HCT116 (cell line): ENCODE measurements around the gene MXRA8. TPM values are rescaled to one million over a fixed set of nuclear protein-coding genes. Genes with fewer than 3 reads are reported as not detected.

Source experiments
- ATAC-seq: fragments of 200-7000 bp; cut with Tn5 transposase; 2 replicates; pipeline ENCODE4 v1.9.1; 2020; ENCODE audit warnings: mild to moderate bottlenecking, moderate library complexity
- BruUV-seq: library from RNA; stranded (reverse); fragments of 400-500 nt; replicated peaks from 2 replicates; lab custom pipeline; 2021; lab: Mats Ljungman, UMichigan
- CTCF ChIA-PET: fragments of 300-600 bp; sonication (Branson Sonifier 250); formaldehyde crosslinking; loops from one replicate; lab custom pipeline; 2021; ENCODE audit warnings: antibody characterized with exemption; lab: Charles Lee
- POLR2A ChIA-PET: fragments of 300-600, 350-600 bp; sonication (Branson Sonifier 250); formaldehyde crosslinking; loops from one replicate; lab custom pipeline; 2021; ENCODE audit warnings: antibody characterized with exemption; lab: Charles Lee
- RAD21 ChIA-PET, 2 experiments: fragments of 300-600 bp; sonication (Branson Sonifier 250); formaldehyde crosslinking; loops; one replicate each; lab custom pipeline; 2023; ENCODE audit warnings: low total read pairs in 2 of 2; ENCODE audit not compliant: uncharacterized antibody in 2 of 2, unreplicated experiment in 2 of 2, low non-redundant PET in 1 of 2; lab: Charles Lee
- DNase-seq: peaks from one replicate; pipeline ENCODE4 v3.0.0-alpha.2; 2010; ENCODE audit warnings: low read depth, low spot score
- H2AFZ ChIP-seq: fragments of 200-600 bp; shearing (Covaris generic), sonication (generic); 2 replicates; pipeline ENCODE4 v1.6.1; 2017; ENCODE audit warnings: low read depth, mixed run types, mixed read lengths, antibody characterized with exemption, low read length; ENCODE audit not compliant: poor library complexity, severe bottlenecking
- H3K27ac ChIP-seq: 2 replicates; pipeline ENCODE4 v1.5.1; 2012; ENCODE audit warnings: low read depth, low read length
- H3K27me3 ChIP-seq: fragments of 200-600 bp; sonication (generic); 2 replicates; pipeline ENCODE4 v1.6.1; 2016; ENCODE audit warnings: mixed run types, low read length, mixed read lengths; ENCODE audit not compliant: insufficient read depth
- H3K36me3 ChIP-seq, 2 experiments: fragments of 200-500 bp in 1 of 2; fragments of 200-600 bp in 1 of 2; sonication (Bioruptor generic) in 1 of 2; sonication (generic) in 1 of 2; 2 replicates each; pipeline versions ENCODE4 v1.5.1 to v1.6.1; 2014 to 2016; ENCODE audit warnings: low read length in 2 of 2, inconsistent platforms in 1 of 2, mixed read lengths in 1 of 2, mixed run types in 1 of 2; ENCODE audit not compliant: insufficient read depth in 2 of 2, control insufficient read depth in 1 of 2
- H3K4me1 ChIP-seq, 2 experiments: fragments of 200-600 bp in 1 of 2; sonication (generic) in 1 of 2; 2 replicates each; pipeline versions ENCODE4 v1.5.1 to v1.6.1; 2012 to 2017; ENCODE audit warnings: low read length in 2 of 2, inconsistent platforms in 1 of 2, mild to moderate bottlenecking in 1 of 2, mixed read lengths in 1 of 2, mixed run types in 1 of 2, moderate library complexity in 1 of 2; ENCODE audit not compliant: insufficient read depth in 2 of 2, control insufficient read depth in 1 of 2
- H3K4me2 ChIP-seq: fragments of 200-600 bp; sonication (generic); 2 replicates; pipeline ENCODE4 v1.6.1; 2017; ENCODE audit warnings: mixed run types, low read length, mixed read lengths
- H3K4me3 ChIP-seq, 2 experiments: fragments of 200-600 bp in 1 of 2; sonication (generic) in 1 of 2; replicated peaks in 1 of 2; 2 replicates each; pipeline ENCODE4 v1.5.1; 2011 to 2016; ENCODE audit warnings: low read length in 2 of 2, control low read depth in 1 of 2, low read depth in 1 of 2, mild to moderate bottlenecking in 1 of 2, mixed read lengths in 1 of 2, mixed run types in 1 of 2
- H3K79me2 ChIP-seq: fragments of 200-600 bp; sonication (generic); 2 replicates; pipeline ENCODE4 v1.6.1; 2017; ENCODE audit warnings: mild to moderate bottlenecking, mixed run types, low read length, moderate library complexity, mixed read lengths; ENCODE audit not compliant: insufficient read depth
- H3K9ac ChIP-seq: fragments of 200-600 bp; sonication (generic); 2 replicates; pipeline ENCODE4 v1.6.1; 2016; ENCODE audit warnings: low read length, mixed read lengths
- H3K9me2 ChIP-seq: fragments of 200-600 bp; sonication (generic), shearing (Covaris generic); 2 replicates; pipeline ENCODE4 v1.6.1; 2017; ENCODE audit warnings: mixed run types, mild to moderate bottlenecking, moderate library complexity; ENCODE audit not compliant: insufficient read depth
- H3K9me3 ChIP-seq, 2 experiments: fragments of 200-500 bp in 1 of 2; fragments of 200-600 bp in 1 of 2; sonication (Bioruptor generic) in 1 of 2; sonication (generic) in 1 of 2; 2 replicates each; pipeline ENCODE4 v1.6.1; 2014 to 2017; ENCODE audit warnings: low read length in 2 of 2, mixed read lengths in 2 of 2, inconsistent platforms in 1 of 2, low read depth in 1 of 2, mild to moderate bottlenecking in 1 of 2, mixed run types in 1 of 2, moderate library complexity in 1 of 2; ENCODE audit not compliant: control insufficient read depth in 1 of 2, insufficient read depth in 1 of 2
- H4K20me1 ChIP-seq: fragments of 200-600 bp; sonication (generic), shearing (Covaris generic); 2 replicates; pipeline ENCODE4 v1.6.1; 2017; ENCODE audit warnings: mixed run types, mild to moderate bottlenecking, moderate library complexity; ENCODE audit not compliant: insufficient read depth
- ATF3 ChIP-seq: IDR thresholded peaks from 2 replicates; pipeline ENCODE4 v1.6.1; 2012
- CBX3 ChIP-seq: IDR thresholded peaks from 2 replicates; pipeline ENCODE4 v1.6.1; 2012; ENCODE audit warnings: low read depth
- CEBPB ChIP-seq: IDR thresholded peaks from 2 replicates; pipeline ENCODE4 v1.6.1; 2012; ENCODE audit warnings: low read depth
- EGR1 ChIP-seq: IDR thresholded peaks from 2 replicates; pipeline ENCODE4 v1.6.1; 2012; ENCODE audit warnings: low read depth
- ELF1 ChIP-seq: IDR thresholded peaks from 2 replicates; pipeline ENCODE4 v1.6.1; 2012; ENCODE audit warnings: low read depth, borderline replicate concordance
- EZH2 ChIP-seq: fragments of 200-600 bp; sonication (generic); IDR thresholded peaks from 2 replicates; pipeline ENCODE4 v1.6.1; 2017; ENCODE audit warnings: antibody characterized with exemption, mixed run types
- FOSL1 ChIP-seq: IDR thresholded peaks from 2 replicates; pipeline ENCODE4 v1.6.1; 2012; ENCODE audit warnings: low read depth
- JUND ChIP-seq: IDR thresholded peaks from 2 replicates; pipeline ENCODE4 v1.6.1; 2012
- POLR2A ChIP-seq: IDR thresholded peaks from 2 replicates; pipeline ENCODE4 v1.7.0; 2011; ENCODE audit warnings: borderline replicate concordance; ENCODE audit not compliant: insufficient read depth, insufficient read length; ENCODE audit errors: extremely low read depth
- POLR2AphosphoS5 ChIP-seq: IDR thresholded peaks from 2 replicates; pipeline ENCODE4 v1.6.1; 2011; ENCODE audit warnings: mild to moderate bottlenecking, low read depth, low read length, moderate library complexity
- RAD21 ChIP-seq: IDR thresholded peaks from 2 replicates; pipeline ENCODE4 v1.6.1; 2012; ENCODE audit warnings: low read depth, mild to moderate bottlenecking
- SP1 ChIP-seq: IDR thresholded peaks from 2 replicates; pipeline ENCODE4 v1.6.1; 2012; ENCODE audit warnings: low read depth
- SRF ChIP-seq: IDR thresholded peaks from 2 replicates; pipeline ENCODE4 v1.6.1; 2012; ENCODE audit warnings: low read depth
- TCF7L2 ChIP-seq: IDR thresholded peaks from 2 replicates; pipeline ENCODE4 v1.7.0; 2011; ENCODE audit warnings: borderline replicate concordance, inconsistent platforms; ENCODE audit not compliant: insufficient read depth, insufficient read length; ENCODE audit errors: extremely low read depth
- ZBTB33 ChIP-seq: IDR thresholded peaks from 2 replicates; pipeline ENCODE4 v1.6.1; 2011; ENCODE audit warnings: mild to moderate bottlenecking, low read length, moderate library complexity; ENCODE audit not compliant: insufficient replicate concordance; ENCODE audit errors: extremely low read depth
- ZFX ChIP-seq: fragments of 450-650 bp; IDR thresholded peaks from 2 replicates; pipeline ENCODE4 v1.6.1; 2017
- ZNF274 ChIP-seq: fragments of 200-500 bp; sonication (Bioruptor generic); IDR thresholded peaks from 2 replicates; pipeline ENCODE4 v1.6.1; 2014; ENCODE audit warnings: mild to moderate bottlenecking, low read depth, low read length, inconsistent platforms
- intact Hi-C: fragments of 100-400 bp; cut with micrococcal nuclease; formaldehyde crosslinking; loops from 2 replicates; pipeline ENCODE4 v1.10.0; 2022
- total RNA-seq: library from RNA; stranded (reverse); gene quantifications from one replicate; pipeline ENCODE4 v1.2.1, GENCODE V29; 2021; ENCODE audit not compliant: unreplicated experiment

Gene MXRA8
- total RNA-seq, 1 experiment from 2014 or later = 0.74 TPM

GRCh38 chr1:1361233-1361981, 3.1 kb upstream of the MXRA8 start:
- Histone ChIP-seq H3K9me3 (peaks cover 0 to 5% of the 10 kb centered on the region in 2 experiments; a peak in 1 of 4 replicates), H3K27me3 (no peaks in the 10 kb centered on the region), H3K4me1 (peaks cover 24 to 49% of the 10 kb centered on the region in 2 experiments), H3K4me2 (peak overlapping the region; percentile 68), H3K27ac (peak overlapping the region; percentile 49; the same call in 1 of the 2 replicates), H3K9ac (peak overlapping the region; percentile 51)
- ATAC-seq = no peak
- POLR2A ChIA-PET = no interaction called here
- no TSS peak for BruUV-seq
- RAD21 ChIA-PET = no interaction called here
- TF ChIP-seq CBX3 (no peak), SP1 (no peak), ATF3 (no peak), POLR2A (no peak), ZBTB33 (no peak), ZNF274 (no peak), RAD21 (no peak), TCF7L2 (no peak), ELF1 (no peak), CEBPB (no peak), EZH2 (no peak), FOSL1 (no peak), POLR2AphosphoS5 (no peak), JUND (no peak), SRF (no peak), ZFX (no peak), EGR1 (no peak)
- TF ChIP-seq, all 23 proteins: peak for 0
- Histone ChIP-seq H3K36me3 (no peaks in the 10 kb centered on the region), H4K20me1 (no peaks in the 10 kb centered on the region), H3K9me2 (no peaks in the 10 kb centered on the region), H3K4me3 (0 out of 4 replicates have a peak overlapping the region, but pooled peaks of 1 of the 2 experiments have one; percentile 25), H2AFZ (no peak overlapping the region), H3K79me2 (no peaks in the 10 kb centered on the region)
- no peak for DNase-seq
- CTCF ChIA-PET = no interaction called here
- intact Hi-C loops = no loop called here
